Measurements from ENCODE around the gene BMAL2. TPM values are rescaled to one million over a fixed set of nuclear protein-coding genes. Genes with fewer than 3 reads are reported as not detected.

BMAL2 gene
- total and polyA plus RNA-seq, 2 experiments from 2014 or later, result 5.5 to 18.2 TPM

DNA sequence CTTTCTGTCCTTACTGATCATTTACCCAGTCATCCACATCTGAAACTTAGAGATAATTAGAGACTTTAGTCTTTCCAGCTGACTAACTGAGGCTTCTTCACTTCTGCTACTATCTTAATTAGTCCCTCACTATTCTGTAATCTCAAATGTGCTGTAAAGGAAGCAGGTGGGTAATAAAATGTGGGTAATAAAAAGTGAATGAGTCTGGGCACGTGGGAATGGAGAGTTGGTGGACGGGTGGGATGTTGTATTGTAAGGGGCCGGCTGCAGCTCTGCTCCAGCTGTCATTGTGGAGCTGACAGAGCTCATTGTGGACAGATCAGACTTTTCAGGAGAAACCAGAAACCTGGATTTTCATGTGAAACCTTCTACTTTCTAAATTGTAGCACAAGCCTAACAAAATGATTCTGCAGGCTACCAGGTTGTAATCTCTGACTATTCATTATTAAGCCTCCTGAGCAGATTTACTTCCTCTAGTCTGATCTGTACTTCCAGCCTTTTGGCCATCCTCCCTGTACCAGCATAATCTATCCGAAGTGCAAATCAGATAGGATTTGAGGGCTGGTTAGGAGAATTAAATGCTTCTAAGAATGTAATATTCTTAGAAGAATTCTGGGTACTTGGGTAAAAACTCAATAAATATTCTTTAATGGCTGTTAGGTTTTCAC is 42.0 kb upstream of the BMAL2 start:
- H3K4me1 Mint-ChIP-seq, result peaks cover 63% of the 10 kb centered on the region
- DNase-seq (ENCODE audit: low spot score) (no peak), ATAC-seq (peak; percentile 34; the same call in 2 of the 3 replicates)
- no peaks in the 10 kb centered on the region for H3K27me3 Mint-ChIP-seq (ENCODE audit: insufficient read depth, low read depth, poor library complexity)
- Histone ChIP-seq H3K4me2 (peak overlapping the region; percentile 72; the same call in 1 of the 2 replicates), H3K27me3 (ENCODE audit: insufficient read depth) (no peaks in the 10 kb centered on the region), H3K4me3 (no peak overlapping the region), H3K79me2 (replicated peaks; ENCODE audit: insufficient read depth) (peaks cover 41% of the 10 kb centered on the region), H3K27ac (ENCODE audit: low read depth) (peak overlapping the region; percentile 14; the same call in 1 of the 2 replicates), H2AFZ (no peak overlapping the region), H3F3A (replicated peaks; ENCODE audit: low read depth) (no peaks in the 10 kb centered on the region), H3K4me1 (ENCODE audit: insufficient read depth) (peaks cover 68% of the 10 kb centered on the region), H3K9me2 (ENCODE audit: insufficient read depth) (no peaks in the 10 kb centered on the region), H3K36me3 (ENCODE audit: insufficient read depth) (no peaks in the 10 kb centered on the region), H4K20me1 (replicated peaks; ENCODE audit: insufficient read depth) (no peaks in the 10 kb centered on the region)
- no peaks in the 10 kb centered on the region for H3K36me3 Mint-ChIP-seq (ENCODE audit: low read depth)
- H3K27ac Mint-ChIP-seq, result peak overlapping the region; percentile 54
- H3K9me3 Mint-ChIP-seq, result no peaks in the 10 kb centered on the region
- H3K4me3 Mint-ChIP-seq, result no peak overlapping the region
- TF ChIP-seq JUNB (IDR thresholded peaks at IDR 0.05; ENCODE audit: unreplicated experiment) (no peak), NANOG (IDR thresholded peaks at IDR 0.05; ENCODE audit: borderline replicate concordance) (no peak), EZH2 (IDR thresholded peaks at IDR 0.05; ENCODE audit: low read depth, unreplicated experiment) (no peak), EZH2phosphoT487 (IDR thresholded peaks at IDR 0.05; ENCODE audit: unreplicated experiment) (no peak), POLR2AphosphoS5 (IDR thresholded peaks at IDR 0.05; ENCODE audit: low read depth) (no peak), CREB1 (CRISPR knock-in tag; IDR thresholded peaks at IDR 0.05; ENCODE audit: low read depth) (no peak), STAT1 (IDR thresholded peaks at IDR 0.05; ENCODE audit: unreplicated experiment) (no peak), ZNF331 (CRISPR knock-in tag; IDR thresholded peaks at IDR 0.05; ENCODE audit: low read depth) (no peak), ZNF114 (CRISPR knock-in tag; IDR thresholded peaks at IDR 0.05) (no peak)
- TF ChIP-seq, protein P1, sequence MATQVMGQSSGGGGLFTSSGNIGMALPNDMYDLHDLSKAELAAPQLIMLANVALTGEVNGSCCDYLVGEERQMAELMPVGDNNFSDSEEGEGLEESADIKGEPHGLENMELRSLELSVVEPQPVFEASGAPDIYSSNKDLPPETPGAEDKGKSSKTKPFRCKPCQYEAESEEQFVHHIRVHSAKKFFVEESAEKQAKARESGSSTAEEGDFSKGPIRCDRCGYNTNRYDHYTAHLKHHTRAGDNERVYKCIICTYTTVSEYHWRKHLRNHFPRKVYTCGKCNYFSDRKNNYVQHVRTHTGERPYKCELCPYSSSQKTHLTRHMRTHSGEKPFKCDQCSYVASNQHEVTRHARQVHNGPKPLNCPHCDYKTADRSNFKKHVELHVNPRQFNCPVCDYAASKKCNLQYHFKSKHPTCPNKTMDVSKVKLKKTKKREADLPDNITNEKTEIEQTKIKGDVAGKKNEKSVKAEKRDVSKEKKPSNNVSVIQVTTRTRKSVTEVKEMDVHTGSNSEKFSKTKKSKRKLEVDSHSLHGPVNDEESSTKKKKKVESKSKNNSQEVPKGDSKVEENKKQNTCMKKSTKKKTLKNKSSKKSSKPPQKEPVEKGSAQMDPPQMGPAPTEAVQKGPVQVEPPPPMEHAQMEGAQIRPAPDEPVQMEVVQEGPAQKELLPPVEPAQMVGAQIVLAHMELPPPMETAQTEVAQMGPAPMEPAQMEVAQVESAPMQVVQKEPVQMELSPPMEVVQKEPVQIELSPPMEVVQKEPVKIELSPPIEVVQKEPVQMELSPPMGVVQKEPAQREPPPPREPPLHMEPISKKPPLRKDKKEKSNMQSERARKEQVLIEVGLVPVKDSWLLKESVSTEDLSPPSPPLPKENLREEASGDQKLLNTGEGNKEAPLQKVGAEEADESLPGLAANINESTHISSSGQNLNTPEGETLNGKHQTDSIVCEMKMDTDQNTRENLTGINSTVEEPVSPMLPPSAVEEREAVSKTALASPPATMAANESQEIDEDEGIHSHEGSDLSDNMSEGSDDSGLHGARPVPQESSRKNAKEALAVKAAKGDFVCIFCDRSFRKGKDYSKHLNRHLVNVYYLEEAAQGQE (IDR thresholded peaks at IDR 0.05; ENCODE audit: unreplicated experiment), result no peak
- TF ChIP-seq, protein P2, sequence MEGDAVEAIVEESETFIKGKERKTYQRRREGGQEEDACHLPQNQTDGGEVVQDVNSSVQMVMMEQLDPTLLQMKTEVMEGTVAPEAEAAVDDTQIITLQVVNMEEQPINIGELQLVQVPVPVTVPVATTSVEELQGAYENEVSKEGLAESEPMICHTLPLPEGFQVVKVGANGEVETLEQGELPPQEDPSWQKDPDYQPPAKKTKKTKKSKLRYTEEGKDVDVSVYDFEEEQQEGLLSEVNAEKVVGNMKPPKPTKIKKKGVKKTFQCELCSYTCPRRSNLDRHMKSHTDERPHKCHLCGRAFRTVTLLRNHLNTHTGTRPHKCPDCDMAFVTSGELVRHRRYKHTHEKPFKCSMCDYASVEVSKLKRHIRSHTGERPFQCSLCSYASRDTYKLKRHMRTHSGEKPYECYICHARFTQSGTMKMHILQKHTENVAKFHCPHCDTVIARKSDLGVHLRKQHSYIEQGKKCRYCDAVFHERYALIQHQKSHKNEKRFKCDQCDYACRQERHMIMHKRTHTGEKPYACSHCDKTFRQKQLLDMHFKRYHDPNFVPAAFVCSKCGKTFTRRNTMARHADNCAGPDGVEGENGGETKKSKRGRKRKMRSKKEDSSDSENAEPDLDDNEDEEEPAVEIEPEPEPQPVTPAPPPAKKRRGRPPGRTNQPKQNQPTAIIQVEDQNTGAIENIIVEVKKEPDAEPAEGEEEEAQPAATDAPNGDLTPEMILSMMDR (conservative IDR thresholded peaks at IDR 0.05; ENCODE audit: low read depth in 2 of 2), result no peak
- TF ChIP-seq, protein P3, sequence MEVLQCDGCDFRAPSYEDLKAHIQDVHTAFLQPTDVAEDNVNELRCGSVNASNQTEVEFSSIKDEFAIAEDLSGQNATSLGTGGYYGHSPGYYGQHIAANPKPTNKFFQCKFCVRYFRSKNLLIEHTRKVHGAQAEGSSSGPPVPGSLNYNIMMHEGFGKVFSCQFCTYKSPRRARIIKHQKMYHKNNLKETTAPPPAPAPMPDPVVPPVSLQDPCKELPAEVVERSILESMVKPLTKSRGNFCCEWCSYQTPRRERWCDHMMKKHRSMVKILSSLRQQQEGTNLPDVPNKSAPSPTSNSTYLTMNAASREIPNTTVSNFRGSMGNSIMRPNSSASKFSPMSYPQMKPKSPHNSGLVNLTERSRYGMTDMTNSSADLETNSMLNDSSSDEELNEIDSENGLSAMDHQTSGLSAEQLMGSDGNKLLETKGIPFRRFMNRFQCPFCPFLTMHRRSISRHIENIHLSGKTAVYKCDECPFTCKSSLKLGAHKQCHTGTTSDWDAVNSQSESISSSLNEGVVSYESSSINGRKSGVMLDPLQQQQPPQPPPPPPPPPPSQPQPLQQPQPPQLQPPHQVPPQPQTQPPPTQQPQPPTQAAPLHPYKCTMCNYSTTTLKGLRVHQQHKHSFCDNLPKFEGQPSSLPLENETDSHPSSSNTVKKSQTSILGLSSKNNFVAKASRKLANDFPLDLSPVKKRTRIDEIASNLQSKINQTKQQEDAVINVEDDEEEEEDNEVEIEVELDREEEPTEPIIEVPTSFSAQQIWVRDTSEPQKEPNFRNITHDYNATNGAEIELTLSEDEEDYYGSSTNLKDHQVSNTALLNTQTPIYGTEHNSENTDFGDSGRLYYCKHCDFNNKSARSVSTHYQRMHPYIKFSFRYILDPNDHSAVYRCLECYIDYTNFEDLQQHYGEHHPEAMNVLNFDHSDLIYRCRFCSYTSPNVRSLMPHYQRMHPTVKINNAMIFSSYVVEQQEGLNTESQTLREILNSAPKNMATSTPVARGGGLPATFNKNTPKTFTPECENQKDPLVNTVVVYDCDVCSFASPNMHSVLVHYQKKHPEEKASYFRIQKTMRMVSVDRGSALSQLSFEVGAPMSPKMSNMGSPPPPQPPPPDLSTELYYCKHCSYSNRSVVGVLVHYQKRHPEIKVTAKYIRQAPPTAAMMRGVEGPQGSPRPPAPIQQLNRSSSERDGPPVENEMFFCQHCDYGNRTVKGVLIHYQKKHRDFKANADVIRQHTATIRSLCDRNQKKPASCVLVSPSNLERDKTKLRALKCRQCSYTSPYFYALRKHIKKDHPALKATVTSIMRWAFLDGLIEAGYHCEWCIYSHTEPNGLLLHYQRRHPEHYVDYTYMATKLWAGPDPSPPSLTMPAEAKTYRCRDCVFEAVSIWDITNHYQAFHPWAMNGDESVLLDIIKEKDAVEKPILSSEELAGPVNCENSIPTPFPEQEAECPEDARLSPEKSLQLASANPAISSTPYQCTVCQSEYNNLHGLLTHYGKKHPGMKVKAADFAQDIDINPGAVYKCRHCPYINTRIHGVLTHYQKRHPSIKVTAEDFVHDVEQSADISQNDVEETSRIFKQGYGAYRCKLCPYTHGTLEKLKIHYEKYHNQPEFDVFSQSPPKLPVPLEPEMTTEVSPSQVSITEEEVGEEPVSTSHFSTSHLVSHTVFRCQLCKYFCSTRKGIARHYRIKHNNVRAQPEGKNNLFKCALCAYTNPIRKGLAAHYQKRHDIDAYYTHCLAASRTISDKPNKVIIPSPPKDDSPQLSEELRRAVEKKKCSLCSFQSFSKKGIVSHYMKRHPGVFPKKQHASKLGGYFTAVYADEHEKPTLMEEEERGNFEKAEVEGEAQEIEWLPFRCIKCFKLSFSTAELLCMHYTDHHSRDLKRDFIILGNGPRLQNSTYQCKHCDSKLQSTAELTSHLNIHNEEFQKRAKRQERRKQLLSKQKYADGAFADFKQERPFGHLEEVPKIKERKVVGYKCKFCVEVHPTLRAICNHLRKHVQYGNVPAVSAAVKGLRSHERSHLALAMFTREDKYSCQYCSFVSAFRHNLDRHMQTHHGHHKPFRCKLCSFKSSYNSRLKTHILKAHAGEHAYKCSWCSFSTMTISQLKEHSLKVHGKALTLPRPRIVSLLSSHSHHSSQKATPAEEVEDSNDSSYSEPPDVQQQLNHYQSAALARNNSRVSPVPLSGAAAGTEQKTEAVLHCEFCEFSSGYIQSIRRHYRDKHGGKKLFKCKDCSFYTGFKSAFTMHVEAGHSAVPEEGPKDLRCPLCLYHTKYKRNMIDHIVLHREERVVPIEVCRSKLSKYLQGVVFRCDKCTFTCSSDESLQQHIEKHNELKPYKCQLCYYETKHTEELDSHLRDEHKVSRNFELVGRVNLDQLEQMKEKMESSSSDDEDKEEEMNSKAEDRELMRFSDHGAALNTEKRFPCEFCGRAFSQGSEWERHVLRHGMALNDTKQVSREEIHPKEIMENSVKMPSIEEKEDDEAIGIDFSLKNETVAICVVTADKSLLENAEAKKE (CRISPR knock-in tag; IDR thresholded peaks at IDR 0.05), result no peak
- TF ChIP-seq, protein P4, sequence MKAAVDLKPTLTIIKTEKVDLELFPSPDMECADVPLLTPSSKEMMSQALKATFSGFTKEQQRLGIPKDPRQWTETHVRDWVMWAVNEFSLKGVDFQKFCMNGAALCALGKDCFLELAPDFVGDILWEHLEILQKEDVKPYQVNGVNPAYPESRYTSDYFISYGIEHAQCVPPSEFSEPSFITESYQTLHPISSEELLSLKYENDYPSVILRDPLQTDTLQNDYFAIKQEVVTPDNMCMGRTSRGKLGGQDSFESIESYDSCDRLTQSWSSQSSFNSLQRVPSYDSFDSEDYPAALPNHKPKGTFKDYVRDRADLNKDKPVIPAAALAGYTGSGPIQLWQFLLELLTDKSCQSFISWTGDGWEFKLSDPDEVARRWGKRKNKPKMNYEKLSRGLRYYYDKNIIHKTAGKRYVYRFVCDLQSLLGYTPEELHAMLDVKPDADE (IDR thresholded peaks at IDR 0.05), result no peak
